ENCODE data around the gene ALG2. TPM values are rescaled to one million over a fixed set of nuclear protein-coding genes. Genes with fewer than 3 reads are reported as not detected.
A peak's percentile ranks its signal among the peaks of the same experiment; 100 is the strongest.
"Not testable (repeated sequence)": the region's sequence is repeated elsewhere in the genome, so short reads cannot be mapped to it uniquely, and the experiment has no call there.

ALG2 gene
- total and polyA plus RNA-seq, 7 experiments from 2014 or later: 13.9 to 33.7 (median 25.2) TPM

DNA sequence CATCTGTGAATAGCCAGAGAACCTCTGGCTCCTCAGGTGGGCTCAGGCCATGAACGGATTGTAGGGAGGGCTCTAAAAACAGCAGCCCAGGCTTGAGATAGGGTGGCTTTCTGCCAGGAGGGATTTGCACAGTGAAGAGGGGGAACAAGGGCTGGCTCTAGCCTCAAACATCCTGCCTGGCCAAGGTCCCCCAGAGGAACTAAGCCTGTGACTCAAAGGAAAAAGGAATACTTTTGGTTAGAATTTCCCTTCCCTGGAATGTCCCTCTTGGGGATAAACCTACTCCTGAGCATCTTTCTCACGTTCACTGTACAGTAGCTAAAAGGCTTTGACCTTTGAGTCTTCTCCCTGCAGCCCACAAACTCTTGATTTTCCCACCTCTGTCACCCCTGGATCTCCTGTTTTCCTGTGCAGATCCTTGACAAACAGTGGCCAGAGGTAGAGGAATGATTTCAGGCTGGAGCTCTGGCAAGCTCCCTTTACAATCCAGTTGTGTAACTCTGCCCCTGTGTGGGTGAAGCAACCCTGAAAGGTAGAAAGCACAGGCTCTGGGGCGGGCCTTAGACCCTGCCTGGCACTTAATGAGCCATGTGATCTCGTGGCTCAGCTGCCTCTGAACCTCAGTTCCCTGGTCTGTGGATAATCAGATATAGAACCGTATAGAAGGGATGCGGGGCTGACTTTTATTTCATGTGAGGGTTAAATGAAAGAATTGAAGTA, 17.8 kb upstream of the ALG2 start:
- Histone ChIP-seq H3K36me3 (ENCODE audit: control insufficient read depth in 2 of 3, insufficient read depth in 3 of 3, low read length in 3 of 3) (peaks cover 0 to 11% (median 0%) of the 10 kb centered on the region in 3 experiments), H3K27ac (ENCODE audit: low read depth, low read length) (no peak overlapping the region), H3K9me3 (ENCODE audit: control insufficient read depth in 2 of 3, low read length in 3 of 3) (no peaks in the 10 kb centered on the region), H3K27me3 (ENCODE audit: control insufficient read depth in 2 of 2, insufficient read depth in 2 of 2, low read length in 2 of 2) (no peaks in the 10 kb centered on the region), H3K4me1 (ENCODE audit: control insufficient read depth in 2 of 2, insufficient read depth in 2 of 2, low read length in 2 of 2) (no peaks in the 10 kb centered on the region), H3K4me3 (ENCODE audit: low read length) (no peak overlapping the region)
- Mint-ChIP-seq H3K36me3 (peaks cover 7 to 63% (median 31%) of the 10 kb centered on the region in 5 donors), H3K27ac (peak overlapping the region in 1 of 9 donors; percentile 3), H3K4me3 (no peak overlapping the region), H3K9me3 (peaks cover 0 to 4% (median 0%) of the 10 kb centered on the region in 11 donors), H3K27me3 (no peaks in the 10 kb centered on the region), H3K4me1 (peaks cover 0 to 12% (median 2%) of the 10 kb centered on the region in 7 donors)
- intact Hi-C loops (cut with micrococcal nuclease): no loop called here
- DNase-seq (no peak), ATAC-seq (no peak)
- CTCF ChIA-PET: no interaction called here
- POLR2A ChIA-PET: interaction anchor here (0.8 kb wide), 1 partner anchor 17 kb away, joined by 3 read pairs; the partner anchor contains the start of genes ALG2 and SEC61B

DNA sequence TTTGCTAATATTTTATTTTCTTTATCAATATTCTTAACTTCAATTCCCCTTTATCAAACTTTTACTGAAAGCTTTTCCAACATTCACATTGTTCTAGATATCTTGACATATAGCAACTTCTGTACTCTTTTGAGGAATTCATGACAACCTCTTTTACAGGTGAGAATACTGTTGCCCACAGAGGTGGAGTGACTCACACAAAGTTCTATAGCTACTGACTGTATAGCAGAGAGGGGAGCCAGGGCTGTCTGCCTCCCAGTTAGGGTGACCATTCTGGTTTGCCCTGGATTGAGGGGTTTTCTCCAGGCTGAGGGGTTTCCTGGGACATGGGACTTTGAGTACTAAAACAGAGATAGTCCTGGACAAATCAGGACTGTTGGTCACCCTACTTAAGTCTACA, 16.6 kb upstream of the ALG2 start:
- ChIA-PET POLR2A (interaction anchor here (0.6 kb wide), 1 partner anchor 33 kb away, joined by 3 read pairs; no protein-coding TSS in a partner anchor), CTCF (no interaction called here)
- Histone ChIP-seq H3K27ac (ENCODE audit: low read depth, low read length) (no peak overlapping the region), H3K36me3 (ENCODE audit: control insufficient read depth in 2 of 3, insufficient read depth in 3 of 3, low read length in 3 of 3) (peaks cover 0 to 11% (median 0%) of the 10 kb centered on the region in 3 experiments), H3K9me3 (ENCODE audit: control insufficient read depth in 2 of 3, low read length in 3 of 3) (no peaks in the 10 kb centered on the region), H3K27me3 (ENCODE audit: control insufficient read depth in 2 of 2, insufficient read depth in 2 of 2, low read length in 2 of 2) (no peaks in the 10 kb centered on the region), H3K4me3 (ENCODE audit: low read length) (no peak overlapping the region), H3K4me1 (ENCODE audit: control insufficient read depth in 2 of 2, insufficient read depth in 2 of 2, low read length in 2 of 2) (no peaks in the 10 kb centered on the region)
- H3K4me1 Mint-ChIP-seq: peaks cover 0 to 11% (median 0%) of the 10 kb centered on the region in 7 donors
- no peak overlapping the region for H3K27ac Mint-ChIP-seq
- H3K4me3 Mint-ChIP-seq: no peak overlapping the region
- intact Hi-C loops (cut with micrococcal nuclease): no loop called here
- peaks cover 0 to 4% (median 0%) of the 10 kb centered on the region in 11 donors for H3K9me3 Mint-ChIP-seq
- H3K36me3 Mint-ChIP-seq: peaks cover 4 to 57% (median 33%) of the 10 kb centered on the region in 5 donors
- no peaks in the 10 kb centered on the region for H3K27me3 Mint-ChIP-seq
- ATAC-seq (no peak), DNase-seq (no peak)

DNA sequence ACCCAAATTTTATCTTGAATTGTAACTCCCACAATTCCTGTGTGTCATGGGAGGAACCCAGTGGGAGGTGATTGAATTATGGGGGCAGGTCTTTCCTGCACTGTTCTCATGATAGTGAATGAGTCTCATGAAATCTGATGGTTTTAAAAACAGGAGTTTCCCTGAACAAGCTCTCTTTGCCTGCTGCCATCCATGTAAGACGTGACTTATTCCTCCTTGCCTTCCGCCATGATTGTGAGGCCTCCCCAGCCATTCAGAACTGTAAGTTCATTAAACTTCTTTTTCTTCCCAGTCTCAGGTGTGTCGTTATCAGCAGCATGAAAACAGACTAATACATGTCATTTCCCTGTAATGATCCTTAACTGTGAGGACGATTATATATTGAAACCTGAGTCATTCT, 16.1 kb upstream of the ALG2 start:
- H3K36me3 ChIP-seq (ENCODE audit: control insufficient read depth in 2 of 3, insufficient read depth in 3 of 3, low read length in 3 of 3): peaks cover 0 to 16% (median 0%) of the 10 kb centered on the region in 3 experiments
- Mint-ChIP-seq H3K36me3 (peaks cover 3 to 52% (median 35%) of the 10 kb centered on the region in 5 donors), H3K4me1 (peaks cover 0 to 11% (median 0%) of the 10 kb centered on the region in 7 donors), H3K27ac (peak overlapping the region in 1 of 9 donors; percentile 21)
- ATAC-seq; CTCF ChIA-PET; H3K9me3 ChIP-seq (ENCODE audit: control insufficient read depth in 2 of 3, low read length in 3 of 3); DNase-seq; H3K4me1 ChIP-seq (ENCODE audit: control insufficient read depth in 2 of 2, insufficient read depth in 2 of 2, low read length in 2 of 2); H3K4me3 ChIP-seq (ENCODE audit: low read length); H3K9me3 Mint-ChIP-seq; H3K27me3 ChIP-seq (ENCODE audit: control insufficient read depth in 2 of 2, insufficient read depth in 2 of 2, low read length in 2 of 2); H3K4me3 Mint-ChIP-seq; H3K27ac ChIP-seq (ENCODE audit: low read depth, low read length); POLR2A ChIA-PET; H3K27me3 Mint-ChIP-seq: not testable (repeated sequence)
- intact Hi-C loops (cut with micrococcal nuclease): loop anchor here in 1 of 2 donors (2.0 kb wide), 1 partner anchor 17 kb away; no protein-coding TSS in a partner anchor

DNA sequence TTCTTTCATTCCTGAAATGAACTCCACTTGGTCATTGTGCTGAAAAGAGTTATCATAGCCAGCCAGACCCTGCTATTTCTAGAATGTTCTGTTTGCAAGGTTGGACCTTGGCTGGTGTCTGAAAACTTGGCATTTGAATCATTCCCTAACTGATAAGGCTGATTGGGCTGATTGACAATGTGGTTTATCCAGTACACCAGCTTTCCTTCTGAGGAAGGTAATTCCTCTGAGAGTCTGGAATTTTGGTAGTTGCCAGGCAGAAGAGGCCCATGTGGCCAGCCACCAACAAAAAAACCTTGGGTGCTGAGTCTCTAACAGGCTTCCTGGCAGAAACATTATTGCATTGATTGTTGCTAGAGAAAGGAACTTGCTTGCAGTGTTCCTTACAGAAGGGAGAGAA, 15.6 kb upstream of the ALG2 start:
- Histone ChIP-seq H3K4me3 (ENCODE audit: low read length) (no peak overlapping the region), H3K9me3 (ENCODE audit: control insufficient read depth in 2 of 3, low read length in 3 of 3) (no peaks in the 10 kb centered on the region), H3K27ac (ENCODE audit: low read depth, low read length) (no peak overlapping the region), H3K27me3 (ENCODE audit: control insufficient read depth in 2 of 2, insufficient read depth in 2 of 2, low read length in 2 of 2) (no peaks in the 10 kb centered on the region), H3K36me3 (ENCODE audit: control insufficient read depth in 2 of 3, insufficient read depth in 3 of 3, low read length in 3 of 3) (peaks cover 0 to 17% (median 0%) of the 10 kb centered on the region in 3 experiments), H3K4me1 (ENCODE audit: control insufficient read depth in 2 of 2, insufficient read depth in 2 of 2, low read length in 2 of 2) (no peaks in the 10 kb centered on the region)
- peaks cover 3 to 47% (median 35%) of the 10 kb centered on the region in 5 donors for H3K36me3 Mint-ChIP-seq
- intact Hi-C loops (cut with micrococcal nuclease): loop anchor here in 1 of 2 donors (2.0 kb wide), 1 partner anchor 17 kb away; no protein-coding TSS in a partner anchor
- POLR2A ChIA-PET: no interaction called here
- CTCF ChIA-PET: no interaction called here
- H3K9me3 Mint-ChIP-seq: peaks cover 0 to 4% (median 0%) of the 10 kb centered on the region in 11 donors
- H3K4me1 Mint-ChIP-seq: peaks cover 0 to 11% (median 0%) of the 10 kb centered on the region in 7 donors
- ATAC-seq: no peak
- peak overlapping the region in 1 of 9 donors; percentile 52 for H3K27ac Mint-ChIP-seq
- no peaks in the 10 kb centered on the region for H3K27me3 Mint-ChIP-seq
- no peak overlapping the region for H3K4me3 Mint-ChIP-seq
- no peak for DNase-seq

DNA sequence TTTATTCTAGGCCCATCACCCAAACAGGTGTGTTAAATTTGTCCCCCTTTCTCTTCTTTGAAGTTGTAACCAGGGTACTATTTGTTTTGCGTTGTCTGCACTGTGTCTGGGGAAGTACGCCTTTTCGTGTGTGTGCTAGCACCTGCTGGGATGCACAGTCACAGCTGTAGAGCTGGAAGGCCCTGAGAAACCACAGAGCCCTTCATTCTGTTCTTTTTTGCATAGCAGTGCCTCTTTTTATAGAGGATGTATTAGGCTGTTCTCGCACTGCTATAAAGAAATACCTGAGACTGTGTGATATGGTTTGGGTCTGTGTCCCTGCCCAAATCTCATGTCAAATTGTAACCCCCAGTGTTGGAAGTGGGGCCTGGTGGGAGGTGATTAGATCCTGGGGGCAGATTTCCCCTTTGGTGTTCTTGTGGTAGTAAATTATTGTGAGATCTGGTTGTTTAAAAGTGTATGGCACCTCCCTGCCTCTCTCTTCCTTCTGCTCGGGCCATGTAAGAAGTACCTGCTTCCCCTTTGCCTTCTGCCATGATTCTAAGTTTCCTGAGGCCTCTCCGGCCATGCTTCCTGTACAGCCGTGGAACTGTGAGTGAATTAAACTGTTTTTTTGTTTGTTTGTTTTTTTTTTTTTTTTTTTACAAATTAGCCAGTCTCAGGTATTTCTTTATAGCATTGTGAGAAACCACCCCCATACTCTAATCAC, 14.3 kb upstream of the ALG2 start:
- Histone ChIP-seq H3K27me3 (ENCODE audit: control insufficient read depth in 2 of 2, insufficient read depth in 2 of 2, low read length in 2 of 2) (no peaks in the 10 kb centered on the region), H3K9me3 (ENCODE audit: control insufficient read depth in 2 of 3, low read length in 3 of 3) (no peaks in the 10 kb centered on the region), H3K4me3 (ENCODE audit: low read length) (no peak overlapping the region), H3K27ac (ENCODE audit: low read depth, low read length) (no peak overlapping the region), H3K4me1 (ENCODE audit: control insufficient read depth in 2 of 2, insufficient read depth in 2 of 2, low read length in 2 of 2) (no peaks in the 10 kb centered on the region), H3K36me3 (ENCODE audit: control insufficient read depth in 2 of 3, insufficient read depth in 3 of 3, low read length in 3 of 3) (peaks cover 0 to 23% (median under 1%) of the 10 kb centered on the region in 3 experiments)
- Mint-ChIP-seq H3K9me3 (peaks cover 0 to 1% (median 0%) of the 10 kb centered on the region in 11 donors), H3K27me3 (no peaks in the 10 kb centered on the region), H3K27ac (peak overlapping the region in 6 of 9 donors; percentile 3 to 76 (median 26)), H3K36me3 (peaks cover 3 to 43% (median 27%) of the 10 kb centered on the region in 5 donors), H3K4me3 (peak overlapping the region in 1 of 10 donors; percentile 29), H3K4me1 (peaks cover 0 to 14% (median 0%) of the 10 kb centered on the region in 7 donors)
- peak; percentile 73 for ATAC-seq
- ChIA-PET CTCF (no interaction called here), POLR2A (no interaction called here)
- no peak for DNase-seq
- intact Hi-C loops (cut with micrococcal nuclease): loop anchor here in 1 of 2 donors (2.0 kb wide), 1 partner anchor 19 kb away; no protein-coding TSS in a partner anchor

DNA sequence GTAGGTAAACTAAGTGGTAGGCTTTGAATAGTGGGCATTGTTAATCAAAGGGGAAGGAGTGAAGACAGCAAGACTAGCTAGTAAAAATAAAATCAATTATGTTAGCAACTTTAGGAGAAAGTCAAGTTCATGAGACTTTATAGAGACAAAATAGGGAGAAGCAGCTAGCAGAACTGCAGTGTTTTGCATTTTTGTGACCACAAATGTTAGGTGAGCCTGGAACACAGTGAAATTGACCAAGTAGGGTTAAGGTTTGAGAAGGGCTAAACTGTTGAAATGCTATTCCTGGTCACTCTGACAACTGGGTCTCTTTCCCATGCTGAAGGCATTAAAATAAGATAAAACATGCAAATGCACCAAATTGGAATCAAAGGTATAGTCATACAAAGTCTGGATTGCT, 13.3 kb upstream of the ALG2 start:
- peaks cover 0 to 14% (median 0%) of the 10 kb centered on the region in 7 donors for H3K4me1 Mint-ChIP-seq
- ChIA-PET POLR2A (no interaction called here), CTCF (no interaction called here)
- ATAC-seq: no peak
- Histone ChIP-seq H3K27me3 (ENCODE audit: control insufficient read depth in 2 of 2, insufficient read depth in 2 of 2, low read length in 2 of 2) (no peaks in the 10 kb centered on the region), H3K4me1 (ENCODE audit: control insufficient read depth in 2 of 2, insufficient read depth in 2 of 2, low read length in 2 of 2) (no peaks in the 10 kb centered on the region), H3K36me3 (ENCODE audit: control insufficient read depth in 2 of 3, insufficient read depth in 3 of 3, low read length in 3 of 3) (peaks cover 0 to 33% (median 5%) of the 10 kb centered on the region in 3 experiments), H3K27ac (ENCODE audit: low read depth, low read length) (no peak overlapping the region), H3K9me3 (ENCODE audit: control insufficient read depth in 2 of 3, low read length in 3 of 3) (no peaks in the 10 kb centered on the region), H3K4me3 (ENCODE audit: low read length) (no peak overlapping the region)
- no peak overlapping the region for H3K27ac Mint-ChIP-seq
- H3K36me3 Mint-ChIP-seq: peaks cover 0 to 46% (median 30%) of the 10 kb centered on the region in 5 donors
- intact Hi-C loops (cut with micrococcal nuclease): no loop called here
- peaks cover 0 to 1% (median 0%) of the 10 kb centered on the region in 11 donors for H3K9me3 Mint-ChIP-seq
- no peak for DNase-seq
- H3K27me3 Mint-ChIP-seq: no peaks in the 10 kb centered on the region
- no peak overlapping the region for H3K4me3 Mint-ChIP-seq
